OCI-LY7 (cell line): ENCODE data around the gene CMIP. TPM values are rescaled to one million over a fixed set of nuclear protein-coding genes. Genes with fewer than 3 reads are reported as not detected.

ENCODE experiments used
- BruUV-seq: library from RNA; stranded (reverse); fragments of 400-500 nt; replicated peaks from 2 replicates; lab custom pipeline; 2021; lab: Mats Ljungman, UMichigan
- CTCF ChIA-PET: fragments of 300-600 bp; sonication (Branson Sonifier 250); formaldehyde crosslinking; loops from one replicate; lab custom pipeline; 2022; ENCODE audit warnings: antibody characterized with exemption; ENCODE audit not compliant: unreplicated experiment; lab: Charles Lee
- POLR2A ChIA-PET: fragments of 300-600 bp; sonication (Branson Sonifier 250); formaldehyde crosslinking; loops from one replicate; lab custom pipeline; 2022; ENCODE audit warnings: antibody characterized with exemption; lab: Charles Lee
- DNase-seq: peaks from one replicate; pipeline ENCODE4 v3.0.0-alpha.2; 2015; ENCODE audit warnings: low spot score
- H2AFZ ChIP-seq: fragments of 200-600 bp; sonication (generic), shearing (Covaris generic); 2 replicates; pipeline ENCODE4 v1.6.1; 2014; ENCODE audit warnings: mild to moderate bottlenecking, antibody characterized with exemption, low read length, moderate library complexity
- H3K27ac ChIP-seq: fragments of 200-600 bp; sonication (generic); 2 replicates; pipeline ENCODE4 v1.5.1; 2014; ENCODE audit warnings: mixed run types, low read depth, mild to moderate bottlenecking, moderate library complexity, low read length, inconsistent platforms; ENCODE audit not compliant: poor library complexity, severe bottlenecking
- H3K36me3 ChIP-seq: fragments of 200-600 bp; sonication (generic); 2 replicates; pipeline ENCODE4 v1.6.1; 2014; ENCODE audit warnings: mild to moderate bottlenecking, antibody characterized with exemption, low read length, moderate library complexity, mixed read lengths; ENCODE audit not compliant: insufficient read depth
- H3K4me1 ChIP-seq: fragments of 200-600 bp; sonication (generic); 2 replicates; pipeline ENCODE4 v1.5.1; 2014; ENCODE audit warnings: mild to moderate bottlenecking, low read length; ENCODE audit not compliant: insufficient read depth, poor library complexity, severe bottlenecking
- H3K4me2 ChIP-seq: fragments of 200-600 bp; sonication (generic); 2 replicates; pipeline ENCODE4 v1.6.1; 2014; ENCODE audit warnings: mild to moderate bottlenecking, low read length
- H3K4me3 ChIP-seq: fragments of 200-600 bp; sonication (generic); 2 replicates; pipeline ENCODE4 v1.5.1; 2014; ENCODE audit warnings: mild to moderate bottlenecking, low read depth, low read length; ENCODE audit not compliant: poor library complexity, severe bottlenecking
- H3K79me2 ChIP-seq: fragments of 200-600 bp; sonication (generic); 2 replicates; pipeline ENCODE4 v1.6.1; 2016; ENCODE audit warnings: low read depth, mild to moderate bottlenecking, low read length, moderate library complexity, mixed read lengths; ENCODE audit not compliant: insufficient read depth
- H3K9me2 ChIP-seq: fragments of 200-600 bp; sonication (generic); 2 replicates; pipeline ENCODE4 v1.6.1; 2016; ENCODE audit warnings: mild to moderate bottlenecking, low read length, mixed read lengths; ENCODE audit not compliant: insufficient read depth
- H3K9me3 ChIP-seq: fragments of 200-600 bp; sonication (generic); 2 replicates; pipeline ENCODE4 v1.6.1; 2014; ENCODE audit warnings: mild to moderate bottlenecking, mixed run types, low read length, mixed read lengths
- H4K20me1 ChIP-seq: fragments of 200-600 bp; sonication (generic); 2 replicates; pipeline ENCODE4 v1.6.1; 2014; ENCODE audit warnings: mild to moderate bottlenecking, antibody characterized with exemption, low read length, moderate library complexity, mixed read lengths; ENCODE audit not compliant: insufficient read depth
- EZH2phosphoT487 ChIP-seq: fragments of 200-600 bp; sonication (generic); IDR thresholded peaks from 2 replicates; pipeline ENCODE4 v1.6.1; 2018; ENCODE audit warnings: low read depth, borderline replicate concordance, mild to moderate bottlenecking, mixed run types, antibody characterized with exemption, low read length, moderate library complexity, mixed read lengths
- intact Hi-C: fragments of 100-400 bp; cut with micrococcal nuclease; formaldehyde crosslinking; loops from one replicate; pipeline ENCODE4 v1.10.0; 2022; ENCODE audit not compliant: unreplicated experiment
- total RNA-seq, 2 experiments: library from RNA; depleted of rRNA in 1 of 2; stranded (reverse); fragments of >200 nt in 1 of 2; shearing (Covaris generic) in 1 of 2; gene quantifications; 2 replicates each; pipeline ENCODE4 v1.2.3, GENCODE V29; 2014 to 2022
- TF ChIP-seq, protein P1 (sequence below): fragments of 200-600 bp; sonication (generic); conservative IDR thresholded peaks from 2 replicates; pipeline ENCODE4 v1.5.1; 2014; ENCODE audit warnings: mild to moderate bottlenecking, antibody characterized with exemption, low read length, moderate library complexity, mixed read lengths

CMIP gene
- total RNA-seq, 2 experiments from 2014 or later, result 15.4 to 70.3 TPM

DNA sequence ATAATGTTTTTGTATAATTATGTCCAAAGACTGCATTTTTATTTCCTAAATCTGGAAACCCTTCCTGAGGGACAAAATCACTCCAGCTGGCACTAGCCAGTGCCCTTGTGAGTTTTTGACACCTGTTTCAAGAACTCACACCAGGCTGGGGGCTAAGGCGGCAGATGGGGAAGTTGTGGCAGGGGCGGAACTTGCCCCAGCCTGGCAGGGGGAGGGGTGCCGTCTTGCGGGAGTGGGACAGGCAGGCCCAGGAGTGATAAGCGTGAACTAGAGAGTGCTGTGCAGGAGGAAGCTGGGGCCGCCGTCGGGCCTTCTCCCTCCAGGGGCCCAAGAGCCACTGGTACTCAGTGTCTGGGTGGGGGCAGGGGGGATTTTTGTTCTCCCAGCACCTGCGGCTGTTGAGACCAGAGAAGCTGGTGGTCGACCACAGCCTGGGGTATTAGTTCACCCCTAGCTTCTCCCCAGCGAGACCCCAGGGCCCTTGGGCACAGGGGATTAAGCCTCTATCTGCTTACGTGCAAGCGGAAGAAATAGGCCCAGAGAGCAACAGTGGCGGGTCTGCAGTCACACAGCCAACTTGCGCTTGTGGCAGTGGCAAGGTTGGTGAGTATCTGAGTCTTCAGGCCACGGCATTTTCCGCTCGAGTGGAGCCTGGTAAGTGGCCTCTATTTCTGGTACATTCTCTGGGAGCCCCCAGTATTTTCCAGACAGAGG, 294.3 kb downstream of the CMIP start:
- peak overlapping the region; percentile 97 for H3K4me2 ChIP-seq
- TSS peak; percentile 54 for BruUV-seq
- peaks cover 30% of the 10 kb centered on the region for H3K79me2 ChIP-seq
- peaks cover 5% of the 10 kb centered on the region for H3K36me3 ChIP-seq
- H3K27ac ChIP-seq, result peak overlapping the region; percentile 89
- POLR2A ChIA-PET, result interaction anchor here (0.6 to 4.1 kb wide), 12 partner anchors 10 to 305 kb away, joined by 3 to 26 read pairs (median 4); no protein-coding TSS in a partner anchor
- H3K4me1 ChIP-seq, result peaks cover 52% of the 10 kb centered on the region
- intact Hi-C loops, result loop anchor here (1.0 to 10.0 kb wide), 10 partner anchors 46 to 734 kb away; partner anchors contain the start of genes ATMIN, C16orf46, CENPN and CMC2
- CTCF ChIA-PET, result interaction anchor here (0.6 to 1.5 kb wide), 5 partner anchors 9 to 136 kb away, joined by 3 to 5 read pairs (median 3); no protein-coding TSS in a partner anchor
- H2AFZ ChIP-seq, result peak overlapping the region; percentile 88; the same call in 1 of the 2 replicates
- no peaks in the 10 kb centered on the region for H3K9me2 ChIP-seq
- no peaks in the 10 kb centered on the region for H4K20me1 ChIP-seq
- peak overlapping the region; percentile 71 for H3K4me3 ChIP-seq
- H3K9me3 ChIP-seq, result no peaks in the 10 kb centered on the region
- peak; percentile 93 for DNase-seq
- TF ChIP-seq, protein P1, sequence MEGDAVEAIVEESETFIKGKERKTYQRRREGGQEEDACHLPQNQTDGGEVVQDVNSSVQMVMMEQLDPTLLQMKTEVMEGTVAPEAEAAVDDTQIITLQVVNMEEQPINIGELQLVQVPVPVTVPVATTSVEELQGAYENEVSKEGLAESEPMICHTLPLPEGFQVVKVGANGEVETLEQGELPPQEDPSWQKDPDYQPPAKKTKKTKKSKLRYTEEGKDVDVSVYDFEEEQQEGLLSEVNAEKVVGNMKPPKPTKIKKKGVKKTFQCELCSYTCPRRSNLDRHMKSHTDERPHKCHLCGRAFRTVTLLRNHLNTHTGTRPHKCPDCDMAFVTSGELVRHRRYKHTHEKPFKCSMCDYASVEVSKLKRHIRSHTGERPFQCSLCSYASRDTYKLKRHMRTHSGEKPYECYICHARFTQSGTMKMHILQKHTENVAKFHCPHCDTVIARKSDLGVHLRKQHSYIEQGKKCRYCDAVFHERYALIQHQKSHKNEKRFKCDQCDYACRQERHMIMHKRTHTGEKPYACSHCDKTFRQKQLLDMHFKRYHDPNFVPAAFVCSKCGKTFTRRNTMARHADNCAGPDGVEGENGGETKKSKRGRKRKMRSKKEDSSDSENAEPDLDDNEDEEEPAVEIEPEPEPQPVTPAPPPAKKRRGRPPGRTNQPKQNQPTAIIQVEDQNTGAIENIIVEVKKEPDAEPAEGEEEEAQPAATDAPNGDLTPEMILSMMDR, result no peak
- no peak for TF ChIP-seq EZH2phosphoT487

DNA sequence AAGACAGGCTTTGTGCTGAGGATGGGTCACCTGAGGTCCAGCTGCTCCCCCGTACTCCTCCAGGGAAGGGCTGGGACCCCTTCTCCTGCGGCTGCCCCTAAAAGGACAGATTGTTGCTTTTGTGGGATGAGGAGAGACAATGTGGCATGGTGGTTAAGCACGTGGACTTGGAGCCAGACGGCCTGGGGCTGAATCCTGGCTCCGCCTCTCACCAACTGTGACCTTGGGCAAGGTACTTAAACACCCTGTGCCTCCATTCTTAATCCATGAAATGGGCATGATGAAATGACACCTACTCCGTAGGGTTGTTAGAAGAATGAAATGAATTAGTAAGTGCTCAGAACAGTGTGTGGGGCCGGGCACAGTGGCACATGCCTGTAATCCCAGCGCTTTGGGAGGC, 294.9 kb downstream of the CMIP start:
- Histone ChIP-seq H3K79me2 (peaks cover 32% of the 10 kb centered on the region), H3K4me1 (peaks cover 52% of the 10 kb centered on the region), H4K20me1 (no peaks in the 10 kb centered on the region), H3K36me3 (peaks cover 5% of the 10 kb centered on the region), H3K9me2 (no peaks in the 10 kb centered on the region), H3K4me3 (peak overlapping the region; percentile 71), H3K9me3 (no peaks in the 10 kb centered on the region), H3K27ac (peak overlapping the region; percentile 89), H2AFZ (no peak overlapping the region; the same call in 1 of the 2 replicates), H3K4me2 (peak overlapping the region; percentile 97)
- BruUV-seq, result no TSS peak
- TF ChIP-seq EZH2phosphoT487, result no peak
- TF ChIP-seq, protein P1, result no peak
- peak; percentile 59 for DNase-seq
- CTCF ChIA-PET, result interaction anchor here (0.6 to 1.5 kb wide), 3 partner anchors 10 to 52 kb away, joined by 3 to 5 read pairs (median 3); no protein-coding TSS in a partner anchor
- intact Hi-C loops, result loop anchor here (2.0 to 10.0 kb wide), 6 partner anchors 45 to 735 kb away; partner anchors contain the start of genes ATMIN, C16orf46, CENPN and CMC2
- POLR2A ChIA-PET, result interaction anchor here (0.6 to 4.1 kb wide), 15 partner anchors 9 to 306 kb away, joined by 3 to 26 read pairs (median 5); no protein-coding TSS in a partner anchor
